NCI-H2196 treated with DMSO at 0.1 percent for 48 hours (cell line): Measurements from ENCODE around the gene PTPN6.

ENCODE experiments used
- DNase-seq: peaks from one replicate; lab custom pipeline; 2025; ENCODE audit not compliant: unreplicated experiment; lab: John Stamatoyannopoulos, UW

PTPN6 gene

GRCh38 chr12:7001921-7002591 lies 50.9 kb downstream of the PTPN6 start:
- DNase-seq, result no peak

GRCh38 chr12:7004287-7004803 lies 53.2 kb downstream of the PTPN6 start:
- no peak for DNase-seq

- no peak for DNase-seq
Measured at GRCh38 chr12:7004840-7005239, 53.7 kb downstream of the PTPN6 start.

- DNase-seq, result no peak
Measured at GRCh38 chr12:7005311-7005710, 54.2 kb downstream of the PTPN6 start.

GRCh38 chr12:7006639-7007038 lies 55.5 kb downstream of the PTPN6 start:
- DNase-seq, result no peak

GRCh38 chr12:7008864-7009263 lies 57.7 kb downstream of the PTPN6 start:
- no peak for DNase-seq

- no peak for DNase-seq
Measured at GRCh38 chr12:7009512-7009911, 58.4 kb downstream of the PTPN6 start.
